Measurements from ENCODE around the gene WDR27. TPM values are rescaled to one million over a fixed set of nuclear protein-coding genes. Genes with fewer than 3 reads are reported as not detected.

Gene WDR27
- total RNA-seq, 1 donor: 18.1 TPM

GRCh38 chr6:169501128-169501527 is 200.7 kb downstream of the WDR27 start:
- no peak for TF ChIP-seq CTCF (IDR thresholded peaks at IDR 0.05; ENCODE audit: insufficient read depth, low read depth, low read length)
- DNase-seq (ENCODE audit: low read depth): no peak
- H3K4me3 ChIP-seq (ENCODE audit: low read depth, low read length): no peak overlapping the region

GRCh38 chr6:169500688-169501087 is 201.1 kb downstream of the WDR27 start:
- no peak overlapping the region for H3K4me3 ChIP-seq (ENCODE audit: low read depth, low read length)
- TF ChIP-seq CTCF (IDR thresholded peaks at IDR 0.05; ENCODE audit: insufficient read depth, low read depth, low read length): no peak
- DNase-seq (ENCODE audit: low read depth): no peak

GRCh38 chr6:169499848-169500247 is 202.0 kb downstream of the WDR27 start:
- no peak for TF ChIP-seq CTCF (IDR thresholded peaks at IDR 0.05; ENCODE audit: insufficient read depth, low read depth, low read length)
- no peak overlapping the region for H3K4me3 ChIP-seq (ENCODE audit: low read depth, low read length)
- no peak for DNase-seq (ENCODE audit: low read depth)

- DNase-seq (ENCODE audit: low read depth): no peak
Observed at GRCh38 chr6:169498916-169499513, 202.8 kb downstream of the WDR27 start.

GRCh38 chr6:169495601-169496000 is 206.2 kb downstream of the WDR27 start:
- TF ChIP-seq CTCF (IDR thresholded peaks at IDR 0.05; ENCODE audit: insufficient read depth, low read depth, low read length): no peak
- DNase-seq (ENCODE audit: low read depth): no peak
- no peak overlapping the region for H3K4me3 ChIP-seq (ENCODE audit: low read depth, low read length)

More at GRCh38 chr6:169498916-169499513, 202.8 kb downstream of the WDR27 start:
- no peak overlapping the region for H3K4me3 ChIP-seq (ENCODE audit: low read depth, low read length)
- no peak for TF ChIP-seq CTCF (IDR thresholded peaks at IDR 0.05; ENCODE audit: insufficient read depth, low read depth, low read length)

GRCh38 chr6:169494038-169494437 is 207.8 kb downstream of the WDR27 start:
- TF ChIP-seq CTCF (IDR thresholded peaks at IDR 0.05; ENCODE audit: insufficient read depth, low read depth, low read length): no peak
- DNase-seq (ENCODE audit: low read depth): no peak

GRCh38 chr6:169491482-169491881 is 210.3 kb downstream of the WDR27 start:
- H3K4me3 ChIP-seq (ENCODE audit: low read depth, low read length): no peak overlapping the region
- DNase-seq (ENCODE audit: low read depth): no peak
- no peak for TF ChIP-seq CTCF (IDR thresholded peaks at IDR 0.05; ENCODE audit: insufficient read depth, low read depth, low read length)

More at GRCh38 chr6:169494038-169494437, 207.8 kb downstream of the WDR27 start:
- no peak overlapping the region for H3K4me3 ChIP-seq (ENCODE audit: low read depth, low read length)

Data from fibroblast of villous mesenchyme (primary cell).